SK-N-MC (cell line): Measurements from ENCODE around the gene RUFY3.

Experiments used
- DNase-seq: peaks from one replicate; pipeline ENCODE4 v3.0.0-alpha.2; 2011; ENCODE audit warnings: low read depth, low spot score
- H3K27ac ChIP-seq: fragments of 200-600 bp; sonication (generic); 2 replicates; pipeline ENCODE4 v1.5.1; 2016; ENCODE audit warnings: mixed run types
- H3K36me3 ChIP-seq: fragments of 200-600 bp; sonication (generic); 2 replicates; pipeline ENCODE4 v1.6.1; 2017; ENCODE audit warnings: antibody characterized with exemption, low read length, mixed read lengths; ENCODE audit not compliant: insufficient read depth
- H3K4me3 ChIP-seq: fragments of 200-600 bp; sonication (generic); 2 replicates; pipeline ENCODE4 v1.5.1; 2016
- H3K9ac ChIP-seq: fragments of 200-600 bp; sonication (generic); 2 replicates; pipeline ENCODE4 v1.8.0; 2017; ENCODE audit warnings: mixed run types, mixed read lengths; ENCODE audit not compliant: insufficient read length
- H3K9me3 ChIP-seq: fragments of 200-600 bp; sonication (generic); 2 replicates; pipeline ENCODE4 v1.6.1; 2017; ENCODE audit warnings: low read depth, mild to moderate bottlenecking, antibody characterized with exemption, low read length, moderate library complexity, mixed read lengths
- EZH2 ChIP-seq: fragments of 200-600 bp; sonication (generic); IDR thresholded peaks from one replicate; pipeline ENCODE4 v1.6.1; 2017; ENCODE audit warnings: antibody characterized with exemption
- FOXP2 ChIP-seq: optimal IDR thresholded peaks from 2 replicates; pipeline ENCODE3; 2011; ENCODE audit warnings: mild to moderate bottlenecking, moderate library complexity; ENCODE audit not compliant: insufficient read depth; ENCODE audit errors: extremely low read length, control extremely low read depth
- POLR2AphosphoS5 ChIP-seq: IDR thresholded peaks from 2 replicates; pipeline ENCODE4 v1.6.1; 2012; ENCODE audit warnings: mild to moderate bottlenecking, low read depth, low read length, borderline replicate concordance

Gene RUFY3

GRCh38 chr4:70704215-70704930, 17.4 kb upstream of the RUFY3 start:
- Histone ChIP-seq H3K4me3 (peak overlapping the region; percentile 88), H3K27ac (peak overlapping the region; percentile 85), H3K9ac (peak overlapping the region; percentile 82), H3K9me3 (no peaks in the 10 kb centered on the region), H3K36me3 (no peaks in the 10 kb centered on the region)
- TF ChIP-seq EZH2 (no peak), FOXP2 (no peak), POLR2AphosphoS5 (peak; percentile 62)
- no peak for DNase-seq

- Histone ChIP-seq H3K4me3 (peak overlapping the region; percentile 88), H3K9me3 (no peaks in the 10 kb centered on the region), H3K36me3 (no peaks in the 10 kb centered on the region), H3K9ac (peak overlapping the region; percentile 82), H3K27ac (peak overlapping the region; percentile 85)
- no peak for DNase-seq
- TF ChIP-seq FOXP2 (no peak), EZH2 (no peak), POLR2AphosphoS5 (no peak)
These were observed 16.9 kb upstream of the RUFY3 start for GRCh38 chr4:70704931-70705182.

- H3K9ac ChIP-seq = peak overlapping the region; percentile 82
These were observed 16.4 kb upstream of the RUFY3 start for GRCh38 chr4:70705183-70706043.

GRCh38 chr4:70706044-70706461, 15.7 kb upstream of the RUFY3 start:
- TF ChIP-seq EZH2 = no peak
- no peak for TF ChIP-seq POLR2AphosphoS5
- TF ChIP-seq FOXP2 = no peak
- Histone ChIP-seq H3K4me3 (peak overlapping the region; percentile 88), H3K9me3 (no peaks in the 10 kb centered on the region), H3K27ac (peak overlapping the region; percentile 66), H3K36me3 (no peaks in the 10 kb centered on the region), H3K9ac (peak overlapping the region; percentile 82)
- DNase-seq = no peak

More at GRCh38 chr4:70705183-70706043, 16.4 kb upstream of the RUFY3 start:
- no peak for TF ChIP-seq EZH2
- no peak for TF ChIP-seq FOXP2
- TF ChIP-seq POLR2AphosphoS5 = peak; percentile 74; the same call in 1 of the 2 replicates
- H3K27ac ChIP-seq = peak overlapping the region; percentile 66
- no peak for DNase-seq
- peak overlapping the region; percentile 88 for H3K4me3 ChIP-seq
- no peaks in the 10 kb centered on the region for H3K36me3 ChIP-seq
- H3K9me3 ChIP-seq = no peaks in the 10 kb centered on the region

GRCh38 chr4:70706516-70706915, 15.2 kb upstream of the RUFY3 start:
- Histone ChIP-seq H3K27ac (0 out of 2 replicates have a peak overlapping the region, but pooled peaks have one; percentile 66), H3K4me3 (peak overlapping the region; percentile 88), H3K9ac (peak overlapping the region; percentile 82), H3K36me3 (no peaks in the 10 kb centered on the region), H3K9me3 (no peaks in the 10 kb centered on the region)
- no peak for DNase-seq
- TF ChIP-seq EZH2 (no peak), POLR2AphosphoS5 (no peak), FOXP2 (no peak)

- no peak for DNase-seq
- H3K27ac ChIP-seq = 0 out of 2 replicates have a peak overlapping the region, but pooled peaks have one; percentile 33
- TF ChIP-seq FOXP2 (no peak), EZH2 (no peak), POLR2AphosphoS5 (no peak)
These were observed 12.1 kb upstream of the RUFY3 start for GRCh38 chr4:70709611-70710205.

GRCh38 chr4:70711599-70711998, 10.2 kb upstream of the RUFY3 start:
- Histone ChIP-seq H3K9me3 (no peaks in the 10 kb centered on the region), H3K4me3 (no peak overlapping the region), H3K27ac (peak overlapping the region; percentile 67; the same call in 1 of the 2 replicates), H3K9ac (no peak overlapping the region), H3K36me3 (no peaks in the 10 kb centered on the region)
- no peak for DNase-seq
- no peak for TF ChIP-seq FOXP2

More at GRCh38 chr4:70709611-70710205, 12.1 kb upstream of the RUFY3 start:
- Histone ChIP-seq H3K36me3 (no peaks in the 10 kb centered on the region), H3K9ac (no peak overlapping the region), H3K9me3 (no peaks in the 10 kb centered on the region), H3K4me3 (no peak overlapping the region)

- Histone ChIP-seq H3K9me3 (no peaks in the 10 kb centered on the region), H3K36me3 (no peaks in the 10 kb centered on the region), H3K9ac (peak overlapping the region; percentile 41), H3K4me3 (peak overlapping the region; percentile 45), H3K27ac (peak overlapping the region; percentile 67)
- no peak for DNase-seq
- TF ChIP-seq POLR2AphosphoS5 (no peak), EZH2 (no peak), FOXP2 (no peak)
These were observed 9.6 kb upstream of the RUFY3 start for GRCh38 chr4:70712150-70712549.
